Neutrophil (primary cell): Measurements from ENCODE around the gene SIRPB2.
A peak's percentile ranks its signal among the peaks of the same experiment; 100 is the strongest.

Source experiments
- H3K27ac ChIP-seq: fragments of 200-600 bp; sonication (generic); 2 replicates; pipeline ENCODE4 v1.5.1; 2016; ENCODE audit warnings: mild to moderate bottlenecking, moderate library complexity
- H3K27me3 ChIP-seq: fragments of 200-600 bp; sonication (generic); 2 replicates; pipeline ENCODE4 v1.6.0; 2016; ENCODE audit warnings: mild to moderate bottlenecking
- H3K36me3 ChIP-seq: fragments of 200-600 bp; sonication (generic); 2 replicates; pipeline ENCODE4 v1.5.1; 2017
- H3K4me1 ChIP-seq, 2 experiments: fragments of 200-600 bp in 1 of 2; sonication (generic) in 1 of 2; 1 replicate in 1 of 2; 2 replicates in 1 of 2; pipeline versions ENCODE4 v1.5.1 to v1.6.1; 2013 to 2016; ENCODE audit warnings: low read depth in 1 of 2, low read length in 1 of 2, mild to moderate bottlenecking in 1 of 2, moderate library complexity in 1 of 2; ENCODE audit not compliant: control insufficient read depth in 1 of 2, insufficient read depth in 1 of 2
- H3K4me3 ChIP-seq, 2 experiments: fragments of 200-600 bp in 1 of 2; sonication (generic) in 1 of 2; 1 replicate in 1 of 2; 2 replicates in 1 of 2; pipeline ENCODE4 v1.5.1; 2013 to 2016; ENCODE audit warnings: low read depth in 1 of 2, low read length in 1 of 2, mild to moderate bottlenecking in 1 of 2, moderate library complexity in 1 of 2
- H3K9me3 ChIP-seq: fragments of 200-600 bp; sonication (generic); 2 replicates; pipeline ENCODE4 v1.5.1; 2016
- TF ChIP-seq, protein P1 (sequence below): fragments of 200-600 bp; sonication (generic); IDR thresholded peaks from 2 replicates; pipeline ENCODE4 v1.5.1; 2016; ENCODE audit warnings: antibody characterized with exemption

SIRPB2 gene

DNA sequence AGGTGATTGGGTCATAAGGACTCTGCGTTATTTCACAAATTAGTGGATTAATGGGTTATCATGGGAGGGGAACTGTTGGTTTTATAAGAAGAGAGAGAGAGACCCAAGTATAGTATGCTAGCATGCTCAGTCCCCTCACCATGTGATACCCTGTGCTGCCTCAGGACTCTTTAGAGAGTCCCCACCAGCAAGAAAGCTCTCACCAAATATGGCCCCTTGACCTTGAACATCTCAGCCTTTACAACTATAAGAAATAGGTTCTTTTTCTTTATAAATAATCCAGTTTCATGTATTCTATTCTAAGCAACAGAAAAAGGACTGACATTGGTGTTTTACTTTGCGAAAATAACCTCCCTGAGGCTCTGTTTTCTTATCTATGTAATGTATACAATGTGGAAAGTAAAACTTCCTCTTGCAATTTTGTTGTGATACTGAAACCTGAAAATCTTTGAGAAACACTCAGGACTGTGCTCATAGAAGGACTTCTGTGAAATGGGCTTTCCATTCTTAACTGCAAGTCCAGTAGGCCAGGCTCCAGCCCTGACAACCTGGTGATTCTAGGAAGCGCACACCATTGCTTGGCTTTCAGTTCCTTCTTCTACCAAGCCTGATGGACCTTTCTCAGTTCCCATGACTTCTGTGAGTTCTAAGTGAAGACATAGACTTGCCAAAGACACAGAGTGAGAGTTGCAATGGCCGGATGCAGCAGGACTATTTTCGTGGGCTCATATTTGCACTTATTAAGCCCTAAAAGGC lies 44.4 kb upstream of the SIRPB2 start:
- Histone ChIP-seq H3K27me3 (no peaks in the 10 kb centered on the region), H3K27ac (peak overlapping the region; percentile 100), H3K4me1 (peaks cover 69 to 75% of the 10 kb centered on the region in 2 experiments), H3K36me3 (no peaks in the 10 kb centered on the region), H3K9me3 (no peaks in the 10 kb centered on the region), H3K4me3 (peak overlapping the region in 1 of 2 experiments; percentile 59)
- TF ChIP-seq, protein P1, sequence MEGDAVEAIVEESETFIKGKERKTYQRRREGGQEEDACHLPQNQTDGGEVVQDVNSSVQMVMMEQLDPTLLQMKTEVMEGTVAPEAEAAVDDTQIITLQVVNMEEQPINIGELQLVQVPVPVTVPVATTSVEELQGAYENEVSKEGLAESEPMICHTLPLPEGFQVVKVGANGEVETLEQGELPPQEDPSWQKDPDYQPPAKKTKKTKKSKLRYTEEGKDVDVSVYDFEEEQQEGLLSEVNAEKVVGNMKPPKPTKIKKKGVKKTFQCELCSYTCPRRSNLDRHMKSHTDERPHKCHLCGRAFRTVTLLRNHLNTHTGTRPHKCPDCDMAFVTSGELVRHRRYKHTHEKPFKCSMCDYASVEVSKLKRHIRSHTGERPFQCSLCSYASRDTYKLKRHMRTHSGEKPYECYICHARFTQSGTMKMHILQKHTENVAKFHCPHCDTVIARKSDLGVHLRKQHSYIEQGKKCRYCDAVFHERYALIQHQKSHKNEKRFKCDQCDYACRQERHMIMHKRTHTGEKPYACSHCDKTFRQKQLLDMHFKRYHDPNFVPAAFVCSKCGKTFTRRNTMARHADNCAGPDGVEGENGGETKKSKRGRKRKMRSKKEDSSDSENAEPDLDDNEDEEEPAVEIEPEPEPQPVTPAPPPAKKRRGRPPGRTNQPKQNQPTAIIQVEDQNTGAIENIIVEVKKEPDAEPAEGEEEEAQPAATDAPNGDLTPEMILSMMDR, result no peak

DNA sequence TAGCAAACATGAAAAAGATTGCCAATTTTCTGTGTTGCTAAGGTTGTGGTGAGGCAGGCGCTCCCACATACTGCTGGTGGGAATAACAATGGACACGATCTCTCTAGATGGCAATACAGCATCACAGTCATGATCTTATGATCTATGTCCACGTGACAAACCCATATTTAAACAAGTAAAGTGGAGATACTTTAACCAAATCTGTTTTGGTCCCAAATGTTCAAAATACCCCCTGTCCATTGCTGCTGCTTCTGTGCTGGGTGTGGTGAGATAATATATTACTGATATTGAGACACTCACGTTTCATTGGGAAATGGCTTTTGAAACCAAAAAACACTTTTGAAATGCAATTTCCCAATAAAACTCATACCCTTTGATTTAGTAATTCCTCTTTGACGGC lies 43.3 kb upstream of the SIRPB2 start:
- Histone ChIP-seq H3K4me3 (no peak overlapping the region), H3K27ac (peak overlapping the region; percentile 100), H3K9me3 (no peaks in the 10 kb centered on the region), H3K4me1 (peaks cover 66% of the 10 kb centered on the region in 2 experiments), H3K27me3 (no peaks in the 10 kb centered on the region), H3K36me3 (no peaks in the 10 kb centered on the region)
- TF ChIP-seq, protein P1, result no peak

DNA sequence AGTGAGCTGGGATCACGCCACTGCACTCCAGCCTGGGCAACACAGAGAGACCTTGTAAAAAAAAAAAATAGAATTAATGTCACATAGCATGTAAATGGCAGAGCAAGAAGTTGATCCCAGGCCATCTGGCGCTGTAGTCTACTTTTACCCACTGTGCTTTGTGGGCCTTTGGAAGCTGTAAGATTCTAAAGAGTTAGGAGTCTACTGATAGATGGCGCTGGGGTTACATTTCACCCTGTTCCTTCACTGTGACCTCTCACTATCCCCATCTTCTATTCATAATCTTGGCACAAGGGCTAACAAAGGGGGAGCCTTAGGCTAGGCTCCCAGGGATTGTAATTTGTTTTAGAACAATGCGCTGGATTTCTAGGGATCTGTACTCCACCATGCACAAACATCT lies 41.8 kb upstream of the SIRPB2 start:
- H3K9me3 ChIP-seq, result no peaks in the 10 kb centered on the region
- no peaks in the 10 kb centered on the region for H3K36me3 ChIP-seq
- no peaks in the 10 kb centered on the region for H3K27me3 ChIP-seq
- H3K4me3 ChIP-seq, result no peak overlapping the region
- H3K4me1 ChIP-seq, result peaks cover 51 to 52% of the 10 kb centered on the region in 2 experiments
- H3K27ac ChIP-seq, result peak overlapping the region; percentile 100
- TF ChIP-seq, protein P1, result no peak

DNA sequence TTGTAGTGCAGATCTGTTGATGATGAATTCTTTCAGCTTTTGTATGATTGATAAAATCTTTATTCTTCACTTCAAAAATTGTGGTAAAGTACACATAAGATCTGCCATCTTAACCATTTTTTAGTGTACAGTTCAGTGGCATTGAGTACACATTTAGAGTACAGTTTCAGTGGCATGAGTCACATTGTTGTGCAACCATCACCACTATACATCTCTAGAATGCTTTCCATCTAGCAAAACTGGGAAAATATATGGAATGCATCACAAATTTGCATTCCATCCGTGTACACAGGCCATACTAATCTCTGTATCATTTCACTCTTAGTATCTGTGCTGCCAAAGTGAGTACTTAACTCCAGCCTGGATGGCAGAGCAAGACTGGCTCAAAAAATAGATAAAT lies 37.6 kb upstream of the SIRPB2 start:
- TF ChIP-seq, protein P1, result no peak
- H3K9me3 ChIP-seq, result no peaks in the 10 kb centered on the region
- H3K27me3 ChIP-seq, result no peaks in the 10 kb centered on the region

DNA sequence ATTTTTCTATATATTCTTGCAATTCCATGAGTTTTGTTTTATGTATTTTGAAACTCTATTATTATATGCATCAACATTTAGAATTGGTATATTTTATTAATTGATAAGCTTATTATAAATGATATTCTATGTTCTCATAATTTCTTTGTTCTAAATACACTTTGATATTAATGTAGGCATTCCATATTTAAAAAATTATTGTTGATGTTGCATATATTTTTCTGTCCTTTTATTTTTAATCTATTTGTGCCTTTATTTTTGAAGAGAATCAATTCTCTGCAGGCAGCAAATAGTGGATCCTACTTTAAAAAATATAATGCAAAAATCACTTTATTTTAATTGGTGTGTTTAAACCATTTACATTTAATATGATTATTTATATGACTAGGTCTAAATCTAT lies 36.7 kb upstream of the SIRPB2 start:
- no peak overlapping the region for H3K27ac ChIP-seq

More for the DNA sequence above, 37.6 kb upstream of the SIRPB2 start:
- H3K36me3 ChIP-seq, result no peaks in the 10 kb centered on the region
- H3K4me1 ChIP-seq, result peaks cover 13 to 17% of the 10 kb centered on the region in 2 experiments
- H3K4me3 ChIP-seq, result no peak overlapping the region
- H3K27ac ChIP-seq, result no peak overlapping the region

More for the DNA sequence above, 36.7 kb upstream of the SIRPB2 start:
- H3K4me3 ChIP-seq, result no peak overlapping the region
- no peaks in the 10 kb centered on the region for H3K9me3 ChIP-seq
- H3K27me3 ChIP-seq, result no peaks in the 10 kb centered on the region
- H3K4me1 ChIP-seq, result peaks cover 7 to 12% of the 10 kb centered on the region in 2 experiments
- TF ChIP-seq, protein P1, result no peak
- H3K36me3 ChIP-seq, result no peaks in the 10 kb centered on the region
